Measurements from ENCODE around the gene MAVS.
A peak's percentile ranks its signal among the peaks of the same experiment; 100 is the strongest.
"Not testable (repeated sequence)": the region's sequence is repeated elsewhere in the genome, so short reads cannot be mapped to it uniquely, and the experiment has no call there.

The MAVS gene

DNA sequence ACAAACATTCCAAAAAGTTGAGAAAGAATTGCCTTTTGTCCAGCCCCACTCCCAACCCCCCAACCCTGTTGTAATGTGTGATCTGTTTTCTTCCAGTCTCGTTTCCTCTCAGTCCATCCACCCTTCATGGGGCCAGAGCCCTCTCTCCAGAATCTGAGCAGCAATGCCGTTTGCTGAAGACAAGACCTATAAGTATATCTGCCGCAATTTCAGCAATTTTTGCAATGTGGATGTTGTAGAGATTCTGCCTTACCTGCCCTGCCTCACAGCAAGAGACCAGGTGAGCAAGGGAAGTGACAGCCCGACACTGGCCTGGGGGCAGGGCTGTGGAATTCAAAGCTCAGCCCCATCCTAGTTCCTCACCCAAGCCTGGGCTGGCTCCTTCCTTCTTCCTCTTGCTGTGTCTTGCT is 7.8 kb downstream of the MAVS start:
- no peak for DNase-seq (ENCODE audit: low spot score)

GRCh38 chr20:3857405-3857804 is 10.8 kb downstream of the MAVS start:
- no peak for DNase-seq (ENCODE audit: low spot score)

DNA sequence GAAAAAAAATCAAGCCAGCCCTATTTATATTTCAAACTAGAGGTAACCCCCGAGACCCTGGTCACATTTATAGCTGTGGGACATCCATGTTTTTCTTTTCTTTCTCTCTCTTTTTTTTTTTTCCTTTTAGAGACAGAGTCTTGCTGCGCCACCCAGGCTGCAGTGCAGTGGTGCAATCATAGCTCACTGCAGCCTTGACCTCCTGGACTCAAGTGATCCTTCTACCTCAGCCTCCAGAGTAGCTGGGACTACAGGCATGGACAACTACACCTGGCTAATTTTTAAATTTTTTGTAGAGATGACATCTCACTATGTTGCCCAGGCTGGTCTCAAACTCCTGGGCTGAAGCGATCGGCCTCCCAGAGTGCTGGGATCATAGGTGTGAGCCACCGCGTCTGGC is 12.1 kb downstream of the MAVS start:
- DNase-seq (ENCODE audit: low spot score), result no peak

GRCh38 chr20:3861191-3861590 is 14.6 kb downstream of the MAVS start:
- DNase-seq (ENCODE audit: low spot score), result no peak

GRCh38 chr20:3862333-3862732 is 15.7 kb downstream of the MAVS start:
- DNase-seq (ENCODE audit: low spot score), result no peak

DNA sequence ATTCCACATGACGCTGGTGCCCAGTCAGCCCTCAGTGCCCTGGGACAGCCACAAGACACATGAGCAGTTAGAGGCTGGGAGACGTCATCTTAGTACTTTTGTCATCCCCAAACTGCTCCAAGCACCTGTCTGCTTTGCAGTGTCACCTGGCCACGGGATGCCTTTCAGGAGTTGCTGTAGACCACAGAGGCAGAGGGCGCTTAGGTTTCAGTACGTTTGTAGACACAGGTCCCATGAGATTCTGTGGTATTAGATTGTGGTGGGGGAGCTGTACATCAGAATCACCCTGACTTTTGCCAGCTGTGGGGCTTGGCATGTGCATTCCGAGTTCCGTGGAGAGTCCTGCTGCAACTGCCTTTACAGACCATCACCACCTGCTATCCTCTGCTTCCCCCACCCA is 16.7 kb downstream of the MAVS start:
- no peak for DNase-seq (ENCODE audit: low spot score)

DNA sequence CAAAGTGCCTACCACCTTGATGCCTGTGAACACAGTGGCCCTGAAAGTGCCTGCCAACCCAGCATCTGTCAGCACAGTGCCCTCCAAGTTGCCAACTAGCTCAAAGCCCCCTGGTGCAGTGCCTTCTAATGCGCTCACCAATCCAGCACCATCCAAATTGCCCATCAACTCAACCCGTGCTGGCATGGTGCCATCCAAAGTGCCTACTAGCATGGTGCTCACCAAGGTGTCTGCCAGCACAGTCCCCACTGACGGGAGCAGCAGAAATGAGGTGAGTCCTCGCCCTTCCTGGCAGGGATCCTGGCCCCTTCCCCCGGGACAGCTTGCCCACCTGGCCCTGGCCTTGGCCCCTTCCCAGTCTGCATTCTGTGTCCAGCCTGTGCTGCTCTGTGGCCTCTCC is 17.9 kb downstream of the MAVS start:
- DNase-seq (ENCODE audit: low spot score), result no peak

GRCh38 chr20:3865152-3865886 is 18.7 kb downstream of the MAVS start:
- no peak for DNase-seq (ENCODE audit: low spot score)

GRCh38 chr20:3865887-3866407 is 19.3 kb downstream of the MAVS start:
- DNase-seq (ENCODE audit: low spot score), result no peak

GRCh38 chr20:3866464-3866863 is 19.8 kb downstream of the MAVS start:
- no peak for DNase-seq (ENCODE audit: low spot score)

- no peak for DNase-seq (ENCODE audit: low spot score)
Observed at GRCh38 chr20:3867802-3868201, 21.2 kb downstream of the MAVS start.

GRCh38 chr20:3869839-3870634 is 23.4 kb downstream of the MAVS start:
- DNase-seq (ENCODE audit: low spot score), result no peak

DNA sequence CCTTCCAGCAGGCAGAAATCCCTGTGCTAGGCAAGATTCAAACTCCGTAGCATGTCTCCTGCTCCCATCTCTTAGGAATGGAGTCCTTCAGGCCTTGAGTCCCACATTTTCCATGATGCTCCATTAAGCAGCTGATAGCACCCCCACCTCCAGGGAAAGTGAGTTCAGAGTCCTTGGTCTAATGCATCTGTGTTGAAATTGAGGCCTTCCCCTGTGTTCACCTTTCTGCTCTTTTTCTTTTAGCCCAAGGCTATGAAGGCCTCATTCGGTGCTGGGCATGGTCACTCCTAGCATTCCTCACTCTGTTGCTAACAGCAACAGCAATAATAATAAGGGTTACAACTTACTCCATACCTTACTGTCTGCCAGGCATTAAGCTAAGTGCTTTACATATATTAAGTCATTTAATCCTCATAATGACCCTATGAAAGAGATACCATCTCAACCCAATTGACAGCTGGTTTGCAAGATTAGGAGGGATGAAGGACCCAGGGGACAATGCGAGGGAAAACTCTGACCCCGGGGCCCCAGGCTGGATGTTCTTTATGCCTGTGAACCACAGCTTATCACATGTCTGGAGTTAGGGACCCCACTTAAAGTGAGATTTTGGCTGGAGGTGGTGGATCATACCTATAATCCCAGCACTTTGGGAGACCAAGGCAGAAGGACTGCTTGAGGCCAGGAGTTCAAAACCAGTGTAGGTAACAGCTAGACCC is 25.1 kb downstream of the MAVS start:
- DNase-seq (ENCODE audit: low spot score), result no peak

DNA sequence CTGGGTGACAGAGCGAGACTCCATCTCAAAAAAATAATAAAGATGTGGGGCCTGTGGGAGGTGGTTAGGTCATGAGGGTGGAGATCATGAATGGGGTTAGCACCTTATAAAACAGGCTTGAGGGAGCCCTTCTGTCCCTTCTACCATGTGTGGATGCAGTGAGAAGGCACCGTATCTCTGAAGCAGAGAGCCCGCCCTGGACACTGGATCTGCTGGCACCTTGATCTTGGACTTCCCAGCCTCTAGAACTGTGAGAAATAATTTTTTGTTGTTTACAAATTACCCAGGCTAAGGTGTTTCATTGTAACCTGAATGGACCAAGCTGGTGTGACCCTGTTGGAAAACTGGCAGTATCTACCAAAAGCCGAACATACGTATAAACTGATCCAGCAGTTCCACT is 26.9 kb downstream of the MAVS start:
- DNase-seq (ENCODE audit: low spot score), result no peak

GRCh38 chr20:3874194-3874844 is 27.7 kb downstream of the MAVS start:
- no peak for DNase-seq (ENCODE audit: low spot score)

GRCh38 chr20:3875378-3875974 is 28.8 kb downstream of the MAVS start:
- no peak for DNase-seq (ENCODE audit: low spot score)

DNA sequence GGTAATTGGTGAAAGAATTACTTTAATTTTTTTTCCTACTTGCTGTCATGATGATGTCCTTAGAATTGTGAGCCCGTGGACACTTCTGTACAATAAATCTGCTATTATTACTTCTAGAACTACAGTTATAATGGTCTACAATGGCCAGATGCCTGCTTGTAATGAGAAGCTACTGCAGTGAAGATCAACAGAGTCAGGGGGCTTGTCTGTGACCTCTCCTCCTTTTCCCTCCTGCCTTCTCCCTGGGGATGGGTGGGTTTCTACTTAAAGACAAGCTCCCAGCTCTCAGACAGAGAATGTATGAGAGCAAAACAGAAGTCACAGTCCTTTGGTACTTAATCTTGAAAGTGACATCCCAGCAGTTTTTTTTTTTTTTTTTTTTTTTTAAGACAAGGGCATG is 29.4 kb downstream of the MAVS start:
- no peak for DNase-seq (ENCODE audit: low spot score)

GRCh38 chr20:3876676-3877075 is 30.0 kb downstream of the MAVS start:
- no peak for DNase-seq (ENCODE audit: low spot score)

GRCh38 chr20:3878921-3879274 is 32.3 kb downstream of the MAVS start:
- DNase-seq (ENCODE audit: low spot score), result not testable (repeated sequence)

DNA sequence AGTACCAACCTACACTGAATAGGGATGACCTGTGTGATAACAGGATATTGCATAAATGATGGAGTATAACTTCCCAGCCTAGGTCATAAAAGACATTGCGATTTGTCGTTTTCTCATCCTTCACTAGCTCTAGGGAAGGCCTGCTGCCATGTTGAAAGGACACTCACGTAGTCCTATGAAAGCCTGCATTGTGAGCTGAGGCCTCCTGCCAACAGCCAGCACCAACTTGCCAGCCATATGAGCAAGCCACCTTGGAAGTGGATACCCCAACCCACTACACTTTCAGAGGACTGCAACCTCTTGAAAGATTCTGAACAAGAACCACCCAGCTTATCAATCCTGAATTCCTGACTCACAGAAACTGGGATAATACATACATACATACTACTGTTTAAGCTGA is 39.1 kb downstream of the MAVS start:
- no peak for DNase-seq (ENCODE audit: low spot score)

DNA sequence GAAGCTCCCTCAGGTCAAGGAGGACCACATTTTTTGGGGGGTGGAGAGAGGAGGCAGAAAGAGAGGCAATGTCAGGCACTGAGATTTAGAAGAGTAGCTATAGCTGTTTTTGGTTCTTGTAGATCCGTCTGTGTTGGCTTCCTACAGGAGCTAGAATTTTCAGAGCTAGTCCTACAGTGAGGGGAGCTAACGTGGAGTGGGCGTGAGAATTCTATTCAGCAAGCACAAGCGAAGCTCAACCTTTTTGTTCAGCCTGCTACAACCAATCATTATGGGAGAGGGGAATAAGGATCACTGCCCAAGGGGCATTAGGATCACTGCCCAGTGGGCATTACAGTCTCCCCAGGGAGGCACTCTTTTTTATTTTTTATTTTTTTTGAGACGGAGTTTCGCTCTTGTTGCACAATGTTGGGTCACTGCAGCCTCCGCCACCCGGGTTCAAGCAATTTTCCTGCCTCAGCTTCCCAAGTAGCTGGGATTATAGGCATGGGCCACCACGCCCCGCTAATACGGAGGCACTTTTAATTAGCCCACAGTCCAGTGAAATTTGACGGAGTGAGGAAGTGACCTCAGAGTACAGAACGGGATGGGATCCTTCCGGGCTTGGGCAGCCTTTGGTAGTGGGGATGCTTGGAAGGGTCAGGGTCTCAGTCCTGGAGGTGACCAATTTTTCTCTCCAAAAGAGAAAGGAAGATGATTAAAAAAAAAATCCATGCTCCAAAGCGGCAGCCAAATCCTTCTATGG is 41.4 kb downstream of the MAVS start:
- DNase-seq (ENCODE audit: low spot score), result peak; percentile 45
